Measurements from ENCODE around the gene SIPA1.

Gene SIPA1

GRCh38 chr11:65616575-65617001, 21.3 kb upstream of the SIPA1 start:
- TF ChIP-seq, protein P1, sequence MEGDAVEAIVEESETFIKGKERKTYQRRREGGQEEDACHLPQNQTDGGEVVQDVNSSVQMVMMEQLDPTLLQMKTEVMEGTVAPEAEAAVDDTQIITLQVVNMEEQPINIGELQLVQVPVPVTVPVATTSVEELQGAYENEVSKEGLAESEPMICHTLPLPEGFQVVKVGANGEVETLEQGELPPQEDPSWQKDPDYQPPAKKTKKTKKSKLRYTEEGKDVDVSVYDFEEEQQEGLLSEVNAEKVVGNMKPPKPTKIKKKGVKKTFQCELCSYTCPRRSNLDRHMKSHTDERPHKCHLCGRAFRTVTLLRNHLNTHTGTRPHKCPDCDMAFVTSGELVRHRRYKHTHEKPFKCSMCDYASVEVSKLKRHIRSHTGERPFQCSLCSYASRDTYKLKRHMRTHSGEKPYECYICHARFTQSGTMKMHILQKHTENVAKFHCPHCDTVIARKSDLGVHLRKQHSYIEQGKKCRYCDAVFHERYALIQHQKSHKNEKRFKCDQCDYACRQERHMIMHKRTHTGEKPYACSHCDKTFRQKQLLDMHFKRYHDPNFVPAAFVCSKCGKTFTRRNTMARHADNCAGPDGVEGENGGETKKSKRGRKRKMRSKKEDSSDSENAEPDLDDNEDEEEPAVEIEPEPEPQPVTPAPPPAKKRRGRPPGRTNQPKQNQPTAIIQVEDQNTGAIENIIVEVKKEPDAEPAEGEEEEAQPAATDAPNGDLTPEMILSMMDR (IDR thresholded peaks at IDR 0.05; ENCODE audit: extremely low read depth, missing control alignments): no peak
- no peak for DNase-seq (ENCODE audit: low spot score)

DNA sequence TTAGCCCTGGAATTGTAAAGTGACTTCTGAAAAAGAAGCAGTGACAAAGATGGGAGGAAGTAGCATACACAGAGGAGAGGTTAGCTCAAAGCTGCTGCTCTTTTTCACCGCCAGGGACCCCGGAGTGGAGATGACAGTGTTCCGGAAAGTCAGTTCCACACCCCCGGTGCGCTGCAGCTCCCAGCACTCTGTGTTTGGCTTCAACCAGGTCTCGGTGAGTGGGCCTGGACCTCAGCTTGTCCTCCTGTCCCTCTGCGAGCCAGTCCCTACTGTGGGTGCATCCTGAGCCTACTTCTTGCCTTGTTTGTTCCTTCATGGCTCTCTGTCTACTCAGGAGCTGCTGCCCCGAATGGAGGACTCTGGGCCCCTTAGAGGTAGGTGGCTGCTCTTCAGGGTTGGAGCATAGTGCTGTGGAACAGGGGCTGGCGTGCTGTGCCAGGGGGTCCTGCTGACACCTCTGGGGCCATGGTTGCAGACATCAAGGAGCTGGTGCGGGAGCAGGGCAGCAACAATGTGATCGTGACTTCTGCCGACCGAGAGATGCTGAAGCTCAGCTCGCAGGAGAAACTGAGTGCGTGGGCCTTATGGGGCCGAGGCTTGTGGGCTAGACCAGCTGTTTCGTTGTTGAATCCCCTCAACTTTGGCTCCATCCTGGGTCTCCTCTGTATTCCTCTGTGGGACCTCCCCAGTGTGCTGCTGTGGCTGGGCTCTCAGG, 20.6 kb upstream of the SIPA1 start:
- TF ChIP-seq, protein P1 (IDR thresholded peaks at IDR 0.05; ENCODE audit: extremely low read depth, missing control alignments): no peak
- DNase-seq (ENCODE audit: low spot score): no peak

- no peak for DNase-seq (ENCODE audit: low spot score)
- TF ChIP-seq, protein P1 (IDR thresholded peaks at IDR 0.05; ENCODE audit: extremely low read depth, missing control alignments): no peak
Measured at GRCh38 chr11:65617990-65618751, 19.7 kb upstream of the SIPA1 start.

GRCh38 chr11:65618763-65619162, 19.1 kb upstream of the SIPA1 start:
- no peak for DNase-seq (ENCODE audit: low spot score)
- TF ChIP-seq, protein P1 (IDR thresholded peaks at IDR 0.05; ENCODE audit: extremely low read depth, missing control alignments): no peak

GRCh38 chr11:65619281-65619928, 18.5 kb upstream of the SIPA1 start:
- TF ChIP-seq, protein P1 (IDR thresholded peaks at IDR 0.05; ENCODE audit: extremely low read depth, missing control alignments): no peak

DNA sequence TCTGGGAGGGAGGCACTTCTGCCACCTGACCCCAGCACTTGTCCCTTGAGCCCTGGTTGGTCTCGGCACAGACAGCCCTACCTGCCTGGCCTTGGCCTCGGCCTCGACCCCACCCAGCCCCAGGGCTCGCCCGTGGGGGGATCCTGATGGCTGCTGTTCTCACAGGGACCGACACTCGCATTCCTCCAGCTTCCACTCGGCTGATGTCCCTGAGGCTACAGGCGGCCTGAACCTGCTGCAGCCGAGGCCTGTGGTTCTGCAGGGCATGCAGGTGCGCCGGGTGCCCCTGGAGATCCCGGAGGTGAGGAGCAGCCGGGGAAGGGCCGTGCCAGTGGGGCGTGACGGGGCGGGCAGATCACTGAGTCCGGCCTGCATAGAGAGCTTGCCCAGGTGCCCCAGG, 17.2 kb upstream of the SIPA1 start:
- no peak for DNase-seq (ENCODE audit: low spot score)
- TF ChIP-seq, protein P1 (IDR thresholded peaks at IDR 0.05; ENCODE audit: extremely low read depth, missing control alignments): no peak

More at GRCh38 chr11:65619281-65619928, 18.5 kb upstream of the SIPA1 start:
- no peak for DNase-seq (ENCODE audit: low spot score)

DNA sequence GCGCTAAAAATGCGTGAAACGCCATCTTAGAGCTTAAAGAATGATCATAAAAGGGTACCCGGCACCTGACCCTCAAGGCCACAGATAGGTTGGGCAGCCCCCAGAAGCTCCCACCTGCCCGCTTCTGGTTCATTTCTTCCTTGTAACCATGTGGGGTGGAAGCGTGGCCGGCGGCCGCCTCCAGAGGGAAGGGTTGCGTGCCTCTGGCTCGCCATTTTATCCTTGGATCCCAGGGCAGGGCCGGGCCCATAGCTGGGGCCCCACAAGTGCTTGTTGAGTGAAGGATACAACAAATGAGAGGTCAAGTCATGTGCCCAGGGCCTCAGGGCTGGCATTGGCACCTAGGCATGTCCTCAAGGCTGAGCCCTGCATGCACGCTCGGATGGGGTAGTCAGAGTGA, 16.4 kb upstream of the SIPA1 start:
- TF ChIP-seq, protein P1 (IDR thresholded peaks at IDR 0.05; ENCODE audit: extremely low read depth, missing control alignments): no peak
- DNase-seq (ENCODE audit: low spot score): no peak
